ENCODE results near the gene C2CD4B.

DNA sequence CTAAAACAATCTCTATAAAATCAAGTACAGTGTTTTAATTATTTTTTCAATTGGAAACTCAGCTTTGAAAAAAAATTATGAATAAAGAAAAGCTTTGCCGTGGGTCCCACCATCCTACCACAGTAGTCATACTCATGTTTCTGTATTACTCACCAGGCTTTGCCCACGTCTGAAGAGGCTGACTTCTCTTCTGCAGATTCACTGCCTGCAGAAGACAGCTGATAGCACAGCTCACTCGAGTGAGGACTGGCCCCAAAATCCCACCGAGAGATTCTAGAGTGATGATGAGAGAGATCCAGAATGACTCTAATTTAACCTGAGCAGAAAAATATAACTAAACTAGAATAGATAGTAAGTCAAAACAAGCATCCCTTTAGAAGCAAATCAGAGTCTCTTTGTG lies 11.9 kb downstream of the C2CD4B start:
- TF ChIP-seq CTCF (IDR thresholded peaks at IDR 0.05) = no peak
- no peak for TF ChIP-seq POLR2A (IDR thresholded peaks at IDR 0.05)
